Smooth muscle cell (in vitro differentiated cells): Measurements from ENCODE around the gene TCEA2. TPM values are rescaled to one million over a fixed set of nuclear protein-coding genes. Genes with fewer than 3 reads are reported as not detected.
A peak's percentile ranks its signal among the peaks of the same experiment; 100 is the strongest.

Experiments
- DNase-seq: peaks from one replicate; lab custom pipeline; 2025; ENCODE audit not compliant: unreplicated experiment; lab: John Stamatoyannopoulos, UW
- H2AFZ ChIP-seq: fragments of 200-600 bp; sonication (generic); 2 replicates; pipeline ENCODE4 v1.6.0; 2016; ENCODE audit warnings: antibody characterized with exemption, low read depth, mild to moderate bottlenecking
- H3F3A ChIP-seq: fragments of 200-600 bp; sonication (generic); 2 replicates; pipeline ENCODE4 v1.6.0; 2017; ENCODE audit warnings: antibody characterized with exemption, low read depth
- H3K27ac ChIP-seq: fragments of 200-600 bp; sonication (generic); 2 replicates; pipeline ENCODE4 v1.5.1; 2016; ENCODE audit warnings: low read depth, mild to moderate bottlenecking
- H3K27me3 ChIP-seq: fragments of 200-600 bp; sonication (generic); 2 replicates; pipeline ENCODE4 v1.6.1; 2016; ENCODE audit warnings: low read depth, mild to moderate bottlenecking
- H3K36me3 ChIP-seq: fragments of 200-600 bp; sonication (generic); 2 replicates; pipeline ENCODE4 v1.5.1; 2016; ENCODE audit warnings: low read depth
- H3K4me1 ChIP-seq: fragments of 200-600 bp; sonication (generic); 2 replicates; pipeline ENCODE4 v1.5.1; 2016; ENCODE audit warnings: low read depth
- H3K4me2 ChIP-seq: fragments of 200-600 bp; sonication (generic); 2 replicates; pipeline ENCODE4 v1.6.0; 2016; ENCODE audit warnings: mild to moderate bottlenecking
- H3K4me3 ChIP-seq: fragments of 200-600 bp; sonication (generic); 2 replicates; pipeline ENCODE4 v1.5.1; 2016; ENCODE audit warnings: mild to moderate bottlenecking
- H3K79me2 ChIP-seq: fragments of 200-600 bp; sonication (generic); 2 replicates; pipeline ENCODE4 v1.6.0; 2016; ENCODE audit warnings: low read depth, mild to moderate bottlenecking
- H3K9ac ChIP-seq: fragments of 200-600 bp; sonication (generic); 2 replicates; pipeline ENCODE4 v1.6.0; 2016; ENCODE audit warnings: low read depth
- H3K9me3 ChIP-seq: fragments of 200-600 bp; sonication (generic); replicated peaks from 2 replicates; pipeline ENCODE4 v1.5.1; 2016; ENCODE audit warnings: low read depth
- H4K20me1 ChIP-seq: fragments of 200-600 bp; sonication (generic); 2 replicates; pipeline ENCODE4 v1.6.0; 2016; ENCODE audit warnings: low read depth
- WGBS: methylation state at CpG from one replicate; pipeline ENCODE4 v1.1.7; 2016; ENCODE audit warnings: low lambda C conversion rate; 5-methylcytosine and 5-hydroxymethylcytosine counted together
- polyA plus RNA-seq: library from polyadenylated mRNA; unstranded; fragments of >200 nt; fragmentation: Nextera tagmentation; extraction: Ambion mirVana; gene quantifications from 2 replicates; pipeline ENCODE4 v1.2.1, GENCODE V29; 2016
- total RNA-seq: library from RNA; depleted of rRNA; stranded (reverse); fragments of >200 nt; gene quantifications from 2 replicates; pipeline ENCODE4 v1.2.3, GENCODE V29; 2014
- TF ChIP-seq, protein P1 (sequence below): fragments of 200-600 bp; sonication (generic); IDR thresholded peaks from 2 replicates; pipeline ENCODE4 v1.5.1; 2017; ENCODE audit warnings: borderline replicate concordance, mild to moderate bottlenecking, antibody characterized with exemption; ENCODE audit not compliant: insufficient read depth, poor library complexity, severe bottlenecking

Gene TCEA2
- total and polyA plus RNA-seq, 2 experiments from 2014 or later, result 24.9 to 89.5 TPM

- Histone ChIP-seq H4K20me1 (peaks cover 6% of the 10 kb centered on the region), H3K9ac (no peak overlapping the region), H3K36me3 (no peaks in the 10 kb centered on the region), H3K4me3 (peak overlapping the region; percentile 46), H2AFZ (no peak overlapping the region), H3K27me3 (peaks cover 9% of the 10 kb centered on the region), H3K79me2 (no peaks in the 10 kb centered on the region), H3F3A (peaks cover 4% of the 10 kb centered on the region), H3K4me1 (peaks cover 4% of the 10 kb centered on the region), H3K27ac (no peak overlapping the region), H3K9me3 (no peaks in the 10 kb centered on the region), H3K4me2 (peak overlapping the region; percentile 83)
- no peak for DNase-seq
- 4% methylated on average over 75 of the region's 101 CpGs for WGBS
- TF ChIP-seq, protein P1, sequence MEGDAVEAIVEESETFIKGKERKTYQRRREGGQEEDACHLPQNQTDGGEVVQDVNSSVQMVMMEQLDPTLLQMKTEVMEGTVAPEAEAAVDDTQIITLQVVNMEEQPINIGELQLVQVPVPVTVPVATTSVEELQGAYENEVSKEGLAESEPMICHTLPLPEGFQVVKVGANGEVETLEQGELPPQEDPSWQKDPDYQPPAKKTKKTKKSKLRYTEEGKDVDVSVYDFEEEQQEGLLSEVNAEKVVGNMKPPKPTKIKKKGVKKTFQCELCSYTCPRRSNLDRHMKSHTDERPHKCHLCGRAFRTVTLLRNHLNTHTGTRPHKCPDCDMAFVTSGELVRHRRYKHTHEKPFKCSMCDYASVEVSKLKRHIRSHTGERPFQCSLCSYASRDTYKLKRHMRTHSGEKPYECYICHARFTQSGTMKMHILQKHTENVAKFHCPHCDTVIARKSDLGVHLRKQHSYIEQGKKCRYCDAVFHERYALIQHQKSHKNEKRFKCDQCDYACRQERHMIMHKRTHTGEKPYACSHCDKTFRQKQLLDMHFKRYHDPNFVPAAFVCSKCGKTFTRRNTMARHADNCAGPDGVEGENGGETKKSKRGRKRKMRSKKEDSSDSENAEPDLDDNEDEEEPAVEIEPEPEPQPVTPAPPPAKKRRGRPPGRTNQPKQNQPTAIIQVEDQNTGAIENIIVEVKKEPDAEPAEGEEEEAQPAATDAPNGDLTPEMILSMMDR, result no peak
Measured at GRCh38 chr20:64048402-64049044, 14.5 kb upstream of the TCEA2 start.

DNA sequence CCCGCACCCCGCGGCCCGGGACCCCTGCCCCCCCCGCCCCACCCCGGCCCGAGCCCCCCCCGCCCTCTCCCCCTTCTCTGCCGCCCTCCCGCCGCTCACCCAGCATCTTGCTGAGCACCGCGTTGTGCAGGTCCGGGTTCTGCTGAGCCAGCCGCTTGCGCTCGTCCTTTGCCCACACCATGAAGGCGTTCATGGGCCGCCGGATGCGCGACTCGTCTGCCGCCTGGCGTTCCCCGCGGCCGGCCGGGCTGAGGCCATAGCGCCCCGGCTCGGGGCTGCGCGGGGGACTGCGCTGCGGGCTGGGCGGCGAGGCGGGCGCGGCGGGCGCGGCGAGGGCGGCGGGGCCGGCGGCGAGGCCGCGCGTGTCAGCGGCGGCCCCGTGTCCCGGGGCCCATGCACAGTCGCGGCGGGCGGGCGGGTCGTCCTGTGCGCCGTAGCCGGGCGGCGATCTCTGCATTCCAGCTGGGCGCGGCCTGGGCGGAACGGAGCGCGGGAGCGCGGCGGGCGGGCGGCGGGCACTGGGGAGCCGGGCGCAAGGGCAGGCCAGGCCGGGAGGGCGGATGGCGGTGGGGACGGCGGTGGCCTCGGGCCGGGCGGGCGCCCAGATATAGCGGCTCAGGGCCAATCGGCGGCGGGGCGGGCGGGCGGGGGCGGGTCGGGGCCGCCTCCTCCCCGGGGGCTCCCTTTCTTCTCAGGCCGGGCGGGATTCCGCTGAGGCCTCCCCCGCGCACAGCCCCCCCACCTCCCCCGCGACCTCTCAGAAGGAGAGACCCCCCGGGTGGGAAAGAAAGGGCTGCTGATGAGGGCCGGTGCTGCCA lies 13.7 kb upstream of the TCEA2 start, which contains the start of gene SOX18:
SOX18 (minus strand) TSS at position 580 of the 818 bp plus-strand sequence; CDS start at position 457, 123 bp downstream.
- peak within 1 kb of the TSS; percentile 84 for H3K4me2 ChIP-seq
- TF ChIP-seq, protein P1, result no peak
- 2% methylated on average over 28 of the region's 111 CpGs for WGBS
- peaks cover 4% of the 10 kb centered on the region for H3K4me1 ChIP-seq
- DNase-seq, result peak; percentile 56
- peaks cover 9% of the 10 kb centered on the region for H3K27me3 ChIP-seq
- no peak within 1 kb of the TSS for H2AFZ ChIP-seq
- peak within 1 kb of the TSS; percentile 46 for H3K4me3 ChIP-seq
- H3F3A ChIP-seq, result no peaks in the 10 kb centered on the region
- H3K9me3 ChIP-seq, result no peaks in the 10 kb centered on the region
- no peak within 1 kb of the TSS for H3K9ac ChIP-seq
- H3K36me3 ChIP-seq, result no peaks in the 10 kb centered on the region
- peaks cover 6% of the 10 kb centered on the region for H4K20me1 ChIP-seq
- no peak within 1 kb of the TSS for H3K27ac ChIP-seq
- no peaks in the 10 kb centered on the region for H3K79me2 ChIP-seq

GRCh38 chr20:64049878-64050260 lies 13.1 kb upstream of the TCEA2 start:
- H3K4me2 ChIP-seq, result peak overlapping the region; percentile 84
- peak; percentile 56 for DNase-seq
- H3K36me3 ChIP-seq, result no peaks in the 10 kb centered on the region
- no peak overlapping the region for H3K9ac ChIP-seq
- H2AFZ ChIP-seq, result no peak overlapping the region
- TF ChIP-seq, protein P1, result no peak
- H3K27me3 ChIP-seq, result peaks cover 9% of the 10 kb centered on the region
- peaks cover under 1% of the 10 kb centered on the region for H3F3A ChIP-seq
- H3K9me3 ChIP-seq, result no peaks in the 10 kb centered on the region
- peaks cover 4% of the 10 kb centered on the region for H3K4me1 ChIP-seq
- peaks cover 6% of the 10 kb centered on the region for H4K20me1 ChIP-seq
- no peak overlapping the region for H3K27ac ChIP-seq
- H3K79me2 ChIP-seq, result no peaks in the 10 kb centered on the region
- WGBS, result 31% methylated on average over 14 of the region's 16 CpGs
- H3K4me3 ChIP-seq, result peak overlapping the region; percentile 46
